Astrocyte (in vitro differentiated cells and primary cell): ENCODE data around the gene TCEAL1. TPM values are rescaled to one million over a fixed set of nuclear protein-coding genes. Genes with fewer than 3 reads are reported as not detected.

Experiments
- DNase-seq: peaks from one replicate; pipeline ENCODE4 v3.0.0-alpha.2; 2010; ENCODE audit warnings: low read depth
- FAIRE-seq: peaks from 2 replicates; lab custom pipeline; 2011; peaks lifted over from hg19 to GRCh38; lab: Jason Lieb, UNC
- H2AFZ ChIP-seq: 2 replicates; pipeline ENCODE4 v1.6.0; 2012; ENCODE audit warnings: low read depth, low read length, inconsistent platforms
- H3K27ac ChIP-seq: 2 replicates; pipeline ENCODE4 v1.5.1; 2011; ENCODE audit warnings: low read depth, low read length, inconsistent platforms
- H3K27me3 ChIP-seq: 2 replicates; pipeline ENCODE4 v1.6.0; 2011; ENCODE audit warnings: low read length, inconsistent platforms; ENCODE audit not compliant: insufficient read depth
- H3K36me3 ChIP-seq: 2 replicates; pipeline ENCODE4 v1.5.1; 2011; ENCODE audit warnings: low read length, inconsistent platforms; ENCODE audit not compliant: insufficient read depth
- H3K4me1 ChIP-seq: 2 replicates; pipeline ENCODE4 v1.5.1; 2011; ENCODE audit warnings: low read length, inconsistent platforms; ENCODE audit not compliant: insufficient read depth
- H3K4me2 ChIP-seq: 2 replicates; pipeline ENCODE4 v1.6.0; 2012; ENCODE audit warnings: low read length, inconsistent platforms
- H3K4me3 ChIP-seq: 2 replicates; pipeline ENCODE4 v1.5.1; 2011; ENCODE audit warnings: low read depth, mild to moderate bottlenecking, low read length, inconsistent platforms; ENCODE audit not compliant: insufficient read depth
- H3K79me2 ChIP-seq: 2 replicates; pipeline ENCODE4 v1.6.0; 2012; ENCODE audit warnings: mild to moderate bottlenecking, low read length, inconsistent platforms; ENCODE audit not compliant: insufficient read depth
- H3K9ac ChIP-seq: 2 replicates; pipeline ENCODE4 v1.6.0; 2012; ENCODE audit warnings: mild to moderate bottlenecking, low read length, inconsistent platforms
- H3K9me3 ChIP-seq: 2 replicates; pipeline ENCODE4 v1.5.1; 2012; ENCODE audit warnings: low read depth, mild to moderate bottlenecking, low read length, inconsistent platforms; ENCODE audit not compliant: insufficient read depth
- H4K20me1 ChIP-seq: 2 replicates; pipeline ENCODE4 v1.6.0; 2012; ENCODE audit warnings: low read length, inconsistent platforms; ENCODE audit not compliant: insufficient read depth
- H3K27ac Mint-ChIP-seq: one replicate; pipeline ENCODE4 v1.8.0; 2021; ENCODE audit warnings: mild to moderate bottlenecking, mixed read lengths; ENCODE audit not compliant: unreplicated experiment
- H3K27me3 Mint-ChIP-seq: one replicate; pipeline ENCODE4 v1.8.0; 2021; ENCODE audit warnings: low read depth, mixed read lengths; ENCODE audit not compliant: unreplicated experiment
- H3K36me3 Mint-ChIP-seq: one replicate; pipeline ENCODE4 v1.8.0; 2021; ENCODE audit warnings: low read depth, mixed read lengths; ENCODE audit not compliant: unreplicated experiment
- H3K4me1 Mint-ChIP-seq: one replicate; pipeline ENCODE4 v1.8.0; 2021; ENCODE audit warnings: low read depth, mixed read lengths; ENCODE audit not compliant: unreplicated experiment
- H3K4me3 Mint-ChIP-seq: one replicate; pipeline ENCODE4 v1.8.0; 2021; ENCODE audit warnings: mild to moderate bottlenecking, moderate library complexity, mixed read lengths; ENCODE audit not compliant: unreplicated experiment
- H3K9me3 Mint-ChIP-seq: one replicate; pipeline ENCODE4 v1.8.0; 2021; ENCODE audit warnings: mild to moderate bottlenecking, mixed read lengths; ENCODE audit not compliant: unreplicated experiment
- CTCF ChIP-seq: IDR thresholded peaks from 2 replicates; pipeline ENCODE4 v1.5.1; 2011; ENCODE audit warnings: low read depth, mild to moderate bottlenecking, inconsistent platforms, low read length, moderate library complexity; ENCODE audit not compliant: insufficient read depth
- EZH2 ChIP-seq: IDR thresholded peaks from 2 replicates; pipeline ENCODE4 v1.6.1; 2012; ENCODE audit warnings: mild to moderate bottlenecking, low read length, inconsistent platforms; ENCODE audit not compliant: insufficient read depth
- total RNA-seq: library from RNA; stranded (reverse); gene quantifications from 2 replicates; pipeline ENCODE4 v1.2.1, GENCODE V29; 2021

TCEAL1 gene
- total RNA-seq, 1 donor from 2014 or later, result 12.3 TPM

- no peaks in the 10 kb centered on the region for H3K36me3 Mint-ChIP-seq
- H3K9ac ChIP-seq, result no peak overlapping the region
- no peak overlapping the region for H3K27ac ChIP-seq
- H3K9me3 Mint-ChIP-seq, result no peaks in the 10 kb centered on the region
- H3K36me3 ChIP-seq, result no peaks in the 10 kb centered on the region
- H3K4me3 Mint-ChIP-seq, result no peak overlapping the region
- H4K20me1 ChIP-seq, result no peaks in the 10 kb centered on the region
- H3K4me3 ChIP-seq, result no peak overlapping the region
- H3K4me1 ChIP-seq, result no peaks in the 10 kb centered on the region
- H3K27ac Mint-ChIP-seq, result no peak overlapping the region
- peak; percentile 86 for FAIRE-seq
- H3K27me3 ChIP-seq, result no peaks in the 10 kb centered on the region
- peaks cover 4% of the 10 kb centered on the region for H3K4me1 Mint-ChIP-seq
- no peaks in the 10 kb centered on the region for H3K27me3 Mint-ChIP-seq
- no peak overlapping the region for H3K4me2 ChIP-seq
- no peaks in the 10 kb centered on the region for H3K79me2 ChIP-seq
- no peak overlapping the region for H2AFZ ChIP-seq
- DNase-seq, result no peak
- no peaks in the 10 kb centered on the region for H3K9me3 ChIP-seq
- TF ChIP-seq CTCF (no peak), EZH2 (no peak)
Measured at GRCh38 chrX:103666202-103667107, 37.7 kb downstream of the TCEAL1 start.

GRCh38 chrX:103669745-103670144 lies 41.0 kb downstream of the TCEAL1 start:
- peaks cover 4% of the 10 kb centered on the region for H4K20me1 ChIP-seq
- no peak overlapping the region for H2AFZ ChIP-seq
- Mint-ChIP-seq H3K4me1 (peaks cover 4% of the 10 kb centered on the region), H3K27ac (no peak overlapping the region), H3K9me3 (no peaks in the 10 kb centered on the region), H3K27me3 (no peaks in the 10 kb centered on the region), H3K36me3 (no peaks in the 10 kb centered on the region), H3K4me3 (no peak overlapping the region)
- no peaks in the 10 kb centered on the region for H3K4me1 ChIP-seq
- DNase-seq, result no peak
- no peak overlapping the region for H3K9ac ChIP-seq
- no peak overlapping the region for H3K27ac ChIP-seq
- no peak for TF ChIP-seq CTCF
- TF ChIP-seq EZH2, result no peak
- no peaks in the 10 kb centered on the region for H3K9me3 ChIP-seq
- no peak overlapping the region for H3K4me3 ChIP-seq
- H3K27me3 ChIP-seq, result no peaks in the 10 kb centered on the region
- H3K79me2 ChIP-seq, result no peaks in the 10 kb centered on the region
- H3K4me2 ChIP-seq, result no peak overlapping the region
- peak; percentile 68 for FAIRE-seq
- no peaks in the 10 kb centered on the region for H3K36me3 ChIP-seq
